ENCODE measurements around the gene ACOT11.

DNA sequence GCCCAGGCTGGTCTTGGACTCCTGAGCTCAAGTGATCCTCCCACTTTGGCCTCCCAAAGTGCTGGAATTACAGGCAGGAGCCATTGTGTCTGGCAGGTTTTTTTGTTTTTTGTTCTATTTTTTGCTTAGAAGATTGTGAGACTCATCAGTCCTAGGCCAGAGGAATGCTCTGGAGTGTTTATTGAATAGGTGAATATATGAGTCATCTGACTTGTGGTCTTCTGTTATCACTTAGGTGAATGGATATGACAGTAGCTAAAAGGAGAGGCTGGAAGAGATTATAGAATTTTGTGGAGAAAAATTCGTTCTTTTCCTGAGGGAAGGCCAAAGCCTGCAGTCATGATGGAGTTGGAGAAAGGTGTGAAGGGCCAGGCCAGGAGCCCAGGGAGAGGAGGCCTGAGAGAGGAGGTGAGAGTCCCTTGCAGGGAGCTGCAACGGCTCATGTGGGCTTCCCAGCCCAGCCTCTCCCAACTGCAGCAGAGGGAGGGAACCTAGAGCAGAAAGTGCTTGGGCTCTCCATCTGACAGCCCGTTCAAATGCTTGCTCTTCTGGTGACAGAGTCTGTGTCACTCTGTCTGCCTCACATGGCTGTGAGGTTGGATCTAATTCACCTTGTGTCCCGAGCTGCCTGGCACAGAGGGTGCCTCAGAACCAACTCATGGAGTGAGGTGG is 31.6 kb upstream of the ACOT11 start:
- TF ChIP-seq, protein P1, sequence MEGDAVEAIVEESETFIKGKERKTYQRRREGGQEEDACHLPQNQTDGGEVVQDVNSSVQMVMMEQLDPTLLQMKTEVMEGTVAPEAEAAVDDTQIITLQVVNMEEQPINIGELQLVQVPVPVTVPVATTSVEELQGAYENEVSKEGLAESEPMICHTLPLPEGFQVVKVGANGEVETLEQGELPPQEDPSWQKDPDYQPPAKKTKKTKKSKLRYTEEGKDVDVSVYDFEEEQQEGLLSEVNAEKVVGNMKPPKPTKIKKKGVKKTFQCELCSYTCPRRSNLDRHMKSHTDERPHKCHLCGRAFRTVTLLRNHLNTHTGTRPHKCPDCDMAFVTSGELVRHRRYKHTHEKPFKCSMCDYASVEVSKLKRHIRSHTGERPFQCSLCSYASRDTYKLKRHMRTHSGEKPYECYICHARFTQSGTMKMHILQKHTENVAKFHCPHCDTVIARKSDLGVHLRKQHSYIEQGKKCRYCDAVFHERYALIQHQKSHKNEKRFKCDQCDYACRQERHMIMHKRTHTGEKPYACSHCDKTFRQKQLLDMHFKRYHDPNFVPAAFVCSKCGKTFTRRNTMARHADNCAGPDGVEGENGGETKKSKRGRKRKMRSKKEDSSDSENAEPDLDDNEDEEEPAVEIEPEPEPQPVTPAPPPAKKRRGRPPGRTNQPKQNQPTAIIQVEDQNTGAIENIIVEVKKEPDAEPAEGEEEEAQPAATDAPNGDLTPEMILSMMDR (conservative IDR thresholded peaks at IDR 0.05) = no peak
- no peak for TF ChIP-seq EZH2 (IDR thresholded peaks at IDR 0.05; ENCODE audit: low read depth)

All from PC-9 (cell line).